ENCODE measurements around the gene SOBP. TPM values are rescaled to one million over a fixed set of nuclear protein-coding genes. Genes with fewer than 3 reads are reported as not detected.

The SOBP gene
- total RNA-seq, 4 donors from 2014 or later: 0.15 to 3.8 (median 1.6) TPM

- intact Hi-C loops (cut with DNase I): no loop called here
- DNase-seq: no peak
- Histone ChIP-seq H3K9me3 (no peaks in the 10 kb centered on the region), H3K4me1 (peaks cover 0 to 4% (median 0%) of the 10 kb centered on the region in 3 donors), H3K27me3 (no peaks in the 10 kb centered on the region), H3K4me3 (no peak overlapping the region), H3K27ac (no peak overlapping the region), H3K36me3 (no peaks in the 10 kb centered on the region)
- TF ChIP-seq CTCF (IDR thresholded peaks at IDR 0.05) (no peak), POLR2A (IDR thresholded peaks at IDR 0.05) (no peak)
- WGBS, 2 donors: 50 to 53% methylated on average over 1 of the region's 1 CpG
Measured at GRCh38 chr6:107540465-107540857, 50.5 kb downstream of the SOBP start.

DNA sequence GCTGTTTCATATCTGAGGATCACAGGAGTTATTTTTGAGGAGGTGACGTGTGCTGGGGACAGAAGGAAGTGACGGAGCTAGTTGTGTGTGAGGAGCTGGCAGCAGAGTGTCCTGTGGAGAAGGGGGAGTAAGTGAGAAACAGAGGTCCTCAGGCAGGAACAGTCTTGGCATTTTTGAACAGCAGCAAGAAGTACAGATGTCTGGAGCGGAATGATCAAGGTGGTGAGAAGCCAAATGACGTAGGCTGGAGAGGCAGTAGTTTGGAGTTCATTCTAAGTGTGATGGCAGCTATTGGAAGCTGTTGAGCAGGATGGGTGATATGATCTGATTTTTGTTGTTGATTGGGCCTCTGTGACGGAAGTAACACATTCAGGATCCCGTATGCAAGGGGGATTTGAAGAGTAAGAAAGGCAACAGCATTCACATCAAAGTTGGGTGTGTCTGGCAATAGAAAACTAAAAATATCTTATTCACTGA is 52.3 kb downstream of the SOBP start:
- H3K27me3 ChIP-seq: no peaks in the 10 kb centered on the region
- no peaks in the 10 kb centered on the region for H3K9me3 ChIP-seq
- intact Hi-C loops (cut with DNase I): no loop called here
- WGBS, 2 donors: 89 to 93% methylated on average over 6 of the region's 6 CpGs
- DNase-seq: no peak
- no peak overlapping the region for H3K27ac ChIP-seq
- peaks cover 0 to 4% (median 0%) of the 10 kb centered on the region in 3 donors for H3K4me1 ChIP-seq
- TF ChIP-seq POLR2A (IDR thresholded peaks at IDR 0.05) (no peak), CTCF (IDR thresholded peaks at IDR 0.05) (no peak)
- H3K4me3 ChIP-seq: no peak overlapping the region
- H3K36me3 ChIP-seq: no peaks in the 10 kb centered on the region

DNA sequence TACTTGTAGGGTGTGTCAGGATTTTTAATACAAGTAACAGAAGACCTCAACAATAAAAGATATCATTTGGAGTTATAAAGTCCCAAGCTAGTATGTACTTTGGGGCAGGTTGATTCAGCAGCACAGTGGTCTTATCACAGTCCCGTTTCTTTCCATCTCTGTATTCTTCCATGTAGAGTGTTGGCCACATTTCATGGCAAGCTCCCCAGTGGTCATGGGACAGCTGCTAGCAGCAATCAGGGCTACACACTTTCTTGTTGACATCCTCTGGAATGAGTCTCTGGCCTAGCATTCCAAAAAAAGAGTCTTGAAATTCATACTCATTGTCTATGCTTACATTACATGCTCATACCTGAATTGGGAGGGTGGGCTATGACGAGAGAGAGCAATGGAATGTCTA is 53.2 kb downstream of the SOBP start:
- Histone ChIP-seq H3K36me3 (no peaks in the 10 kb centered on the region), H3K4me3 (no peak overlapping the region), H3K4me1 (peaks cover 0 to 4% (median 0%) of the 10 kb centered on the region in 3 donors), H3K27me3 (no peaks in the 10 kb centered on the region), H3K27ac (no peak overlapping the region), H3K9me3 (no peaks in the 10 kb centered on the region)
- TF ChIP-seq POLR2A (IDR thresholded peaks at IDR 0.05) (no peak), CTCF (IDR thresholded peaks at IDR 0.05) (no peak)
- no peak for DNase-seq
- 78% methylated on average over 2 of the region's 2 CpGs for WGBS, 2 donors
- intact Hi-C loops (cut with DNase I): no loop called here

- no peaks in the 10 kb centered on the region for H3K27me3 ChIP-seq
- H3K4me3 ChIP-seq: no peak overlapping the region
- peaks cover 0 to 4% (median 0%) of the 10 kb centered on the region in 3 donors for H3K4me1 ChIP-seq
- H3K9me3 ChIP-seq: no peaks in the 10 kb centered on the region
- H3K27ac ChIP-seq: no peak overlapping the region
- WGBS, 2 donors: 88 to 89% methylated on average over 2 of the region's 2 CpGs
- no peak for TF ChIP-seq CTCF (IDR thresholded peaks at IDR 0.05)
- TF ChIP-seq POLR2A (IDR thresholded peaks at IDR 0.05): no peak
- intact Hi-C loops (cut with DNase I): no loop called here
- H3K36me3 ChIP-seq: no peaks in the 10 kb centered on the region
- no peak for DNase-seq
Measured at GRCh38 chr6:107543567-107543966, 53.6 kb downstream of the SOBP start.

DNA sequence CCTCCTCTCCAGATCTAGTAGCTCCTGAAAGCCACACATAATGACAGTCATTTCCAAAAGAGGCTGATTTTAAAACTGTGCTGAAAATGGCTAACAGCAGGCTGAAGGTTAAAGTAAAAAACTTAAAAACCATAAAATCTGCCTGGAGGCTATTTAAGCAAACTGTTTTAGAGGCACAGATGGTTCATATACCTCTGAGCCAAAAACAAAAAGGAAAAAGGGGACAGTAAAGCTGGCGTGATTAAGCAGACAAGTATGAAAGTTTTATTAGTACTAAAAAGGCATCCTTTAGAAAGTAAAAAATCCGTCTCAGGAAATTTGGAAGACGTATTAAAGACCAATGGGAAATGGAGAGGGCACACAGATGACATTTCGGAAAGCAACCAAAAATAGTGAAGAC is 55.8 kb downstream of the SOBP start:
- no peak overlapping the region for H3K4me3 ChIP-seq
- no peak for DNase-seq
- TF ChIP-seq POLR2A (IDR thresholded peaks at IDR 0.05): no peak
- TF ChIP-seq CTCF (IDR thresholded peaks at IDR 0.05): no peak
- 75 to 87% methylated on average over 4 of the region's 4 CpGs for WGBS, 2 donors
- intact Hi-C loops (cut with DNase I): no loop called here
- no peaks in the 10 kb centered on the region for H3K4me1 ChIP-seq
- H3K27ac ChIP-seq: no peak overlapping the region
- H3K27me3 ChIP-seq: no peaks in the 10 kb centered on the region
- H3K36me3 ChIP-seq: no peaks in the 10 kb centered on the region
- no peaks in the 10 kb centered on the region for H3K9me3 ChIP-seq

All from esophagus squamous epithelium (tissue), 5 donors.